HG02884 (cell line): ENCODE measurements around the gene IQGAP2.

Source experiments
- ATAC-seq: cut with Tn5 transposase; IDR thresholded peaks from one replicate; pipeline ENCODE4 v1.9.1; 2021; ENCODE audit warnings: mild to moderate bottlenecking, moderate library complexity; ENCODE audit not compliant: unreplicated experiment

The IQGAP2 gene

DNA sequence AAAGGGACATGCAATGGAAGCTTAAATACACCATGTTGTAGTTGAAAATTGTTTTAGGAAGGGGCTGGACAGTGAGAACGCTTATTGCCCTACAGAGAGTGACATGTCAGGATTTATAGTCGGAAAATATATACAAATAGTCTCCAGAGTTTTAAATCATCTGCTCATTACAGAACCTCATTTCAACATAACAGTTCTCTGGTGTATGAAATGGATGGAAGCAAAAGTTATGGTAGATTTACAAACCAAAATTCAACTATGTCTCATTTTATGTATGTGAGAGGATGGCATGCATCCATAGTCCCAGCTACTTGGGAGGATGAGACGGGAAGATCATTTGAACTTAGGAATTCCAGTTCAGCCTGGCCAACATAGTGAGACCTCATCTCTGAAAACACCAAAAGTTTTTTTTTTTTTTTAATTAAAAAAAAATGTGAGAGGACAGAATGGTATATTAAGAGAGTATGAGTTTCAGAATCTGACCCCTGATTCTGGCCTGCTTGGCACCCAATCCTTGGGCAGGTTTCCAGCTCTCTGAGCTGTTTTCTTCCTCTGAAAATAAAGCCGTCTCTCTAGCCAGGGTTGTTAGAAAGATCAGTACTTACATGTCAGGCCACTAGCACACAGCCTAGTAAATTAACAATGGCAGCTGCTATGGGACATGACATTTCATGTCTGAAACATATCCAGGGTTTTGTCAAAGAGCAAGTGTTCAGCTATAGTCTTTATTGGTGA is 40.1 kb downstream of the IQGAP2 start:
- ATAC-seq, result no peak

DNA sequence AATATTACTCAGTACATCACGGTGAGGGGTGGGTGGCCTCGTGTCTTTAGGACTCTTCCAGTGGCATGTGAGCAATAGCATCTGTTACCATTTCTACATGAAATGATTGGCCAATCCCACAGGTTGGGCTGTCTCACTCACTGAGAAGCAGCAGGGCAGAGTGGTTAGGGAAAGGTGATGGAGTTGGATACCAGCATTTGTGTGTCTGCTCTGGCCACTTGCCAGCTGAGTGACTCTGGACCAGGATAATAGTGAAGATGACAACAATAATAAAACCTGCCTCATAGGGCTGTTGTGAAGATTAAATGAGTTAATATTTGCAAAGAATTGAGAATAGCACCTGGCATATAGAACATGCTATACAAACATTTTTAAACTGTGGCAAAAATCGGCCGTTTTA is 42.0 kb downstream of the IQGAP2 start:
- ATAC-seq, result no peak

DNA sequence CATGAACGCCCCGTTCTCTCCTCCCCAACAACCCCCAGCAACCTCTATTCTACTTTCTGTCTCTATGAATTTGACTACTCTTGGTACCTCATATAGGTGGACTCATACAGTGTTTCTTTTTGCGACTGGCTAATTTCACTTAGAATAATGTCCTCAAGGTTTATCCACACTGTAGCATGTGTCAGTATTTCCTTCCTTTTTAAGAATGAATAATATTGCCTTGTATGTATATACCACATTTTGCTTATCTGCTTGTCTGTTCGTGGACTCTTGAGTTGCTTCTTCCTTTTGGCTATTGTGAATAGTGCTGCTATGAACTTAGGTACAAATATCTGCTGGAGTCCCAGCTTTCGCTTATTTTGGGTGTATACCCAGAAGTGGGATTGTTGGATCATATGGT is 42.7 kb downstream of the IQGAP2 start:
- ATAC-seq, result no peak

DNA sequence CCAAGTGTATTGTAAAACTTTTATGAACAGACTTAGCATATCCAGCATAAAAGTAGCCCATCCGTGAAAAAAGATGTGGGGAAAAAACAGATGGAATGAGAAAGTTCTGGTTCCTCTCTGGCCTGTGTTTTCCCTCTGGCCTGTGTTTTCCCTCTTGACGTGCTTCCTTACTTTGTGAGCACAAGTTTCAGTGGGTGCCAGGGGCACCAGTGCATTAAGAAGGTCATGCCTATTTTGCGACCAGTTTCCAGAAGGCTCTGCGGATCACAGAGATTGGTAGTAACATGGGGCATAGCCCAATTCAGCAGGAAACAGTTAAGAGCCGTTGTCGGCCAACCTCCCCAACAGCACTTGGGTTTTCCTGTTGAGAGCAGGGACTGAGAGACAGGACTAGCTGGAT is 43.7 kb downstream of the IQGAP2 start:
- no peak for ATAC-seq

DNA sequence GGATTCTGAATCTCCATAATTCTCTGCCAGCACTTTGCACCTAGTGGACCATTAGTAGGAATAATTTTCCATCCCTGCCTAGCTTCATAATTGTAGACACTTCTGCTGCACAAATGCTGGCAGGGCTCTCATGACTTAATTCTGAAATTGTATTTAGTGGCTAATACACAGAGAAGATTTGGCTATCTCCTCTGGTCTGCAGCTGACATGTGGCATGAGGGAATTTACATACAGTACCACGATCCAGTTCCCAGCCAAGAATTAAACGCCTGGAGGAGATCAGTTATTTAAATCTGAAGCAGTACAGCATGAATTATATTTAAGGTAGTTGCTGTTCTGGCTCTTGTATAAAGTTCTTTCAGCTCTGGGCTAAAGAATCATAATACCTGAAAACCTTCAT is 46.5 kb downstream of the IQGAP2 start:
- no peak for ATAC-seq

DNA sequence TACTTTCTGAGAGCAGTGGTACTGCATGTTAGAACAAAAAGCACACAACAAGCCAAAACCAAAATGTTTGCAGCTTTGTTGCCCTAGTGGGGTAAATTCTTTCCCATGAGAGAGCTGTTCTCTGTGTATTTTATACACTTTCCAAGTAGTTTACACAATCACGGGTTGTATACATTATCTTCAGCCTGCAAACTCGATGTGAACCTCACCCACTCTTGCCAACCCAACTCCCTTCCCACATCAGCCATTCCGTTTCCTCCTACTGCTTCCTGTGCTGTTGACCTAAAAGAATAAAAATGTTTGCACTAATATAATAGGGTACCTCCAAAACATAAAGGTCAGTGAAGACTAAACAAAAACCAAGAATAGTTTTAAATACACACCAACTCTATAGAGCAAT is 47.0 kb downstream of the IQGAP2 start:
- no peak for ATAC-seq

DNA sequence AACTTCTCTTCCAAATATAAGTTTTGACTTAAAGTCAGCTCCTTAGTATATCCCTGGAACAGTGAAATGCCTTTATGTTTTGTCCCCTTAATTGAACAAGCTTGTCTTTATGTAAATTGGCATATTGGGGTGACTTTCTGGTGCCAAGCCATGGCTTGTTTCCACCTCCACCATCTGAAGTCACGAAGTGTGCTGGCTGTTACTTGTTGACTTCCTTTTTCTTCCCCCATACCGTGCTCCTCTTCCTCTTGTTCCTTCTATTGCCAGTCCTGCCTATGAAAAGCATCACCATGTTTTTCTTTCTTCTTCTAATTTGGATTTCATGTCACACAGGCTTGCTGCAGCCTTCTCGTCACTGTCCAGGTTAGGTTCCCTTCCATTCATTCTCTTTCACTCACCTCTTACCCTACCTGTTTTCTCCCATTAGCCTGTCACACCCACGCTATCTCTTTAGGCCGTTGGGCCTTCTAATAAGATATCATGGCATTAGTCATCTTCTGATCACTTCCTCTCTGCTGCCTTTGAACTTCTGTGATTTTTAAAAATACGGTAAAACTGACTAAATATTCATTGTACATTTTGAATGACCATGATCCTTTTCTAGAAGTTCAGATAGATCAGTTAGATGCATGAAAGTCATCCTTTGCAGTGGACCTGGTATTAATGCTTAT is 48.1 kb downstream of the IQGAP2 start:
- no peak for ATAC-seq

DNA sequence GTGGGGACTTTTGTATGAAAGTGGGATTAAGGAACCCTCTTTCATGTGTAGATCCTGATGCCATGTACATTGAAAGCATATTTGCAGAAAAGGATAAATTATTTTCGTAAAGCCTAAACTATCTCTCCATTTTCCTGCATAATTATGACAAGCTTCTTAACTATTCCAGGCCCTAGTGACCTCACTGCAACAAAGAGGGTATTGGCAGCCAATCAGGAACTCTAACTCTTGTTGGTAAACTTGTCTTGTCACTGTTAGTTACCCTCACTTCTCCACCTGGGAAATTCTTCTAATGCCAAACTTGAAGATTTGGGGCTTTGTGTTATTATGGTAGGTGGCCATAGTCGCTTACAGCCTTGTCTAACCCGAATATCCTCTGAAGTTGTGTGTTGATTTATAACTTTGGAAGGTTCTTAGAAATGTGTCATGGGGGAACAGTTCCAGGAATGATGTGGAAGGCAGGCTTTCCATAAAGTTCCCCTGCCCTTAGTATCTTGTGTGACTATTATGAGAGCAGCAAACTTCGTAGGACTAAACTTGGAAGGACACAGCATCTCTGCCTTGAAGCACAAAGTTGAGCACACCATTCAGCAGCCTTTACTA is 52.5 kb downstream of the IQGAP2 start:
- ATAC-seq, result no peak

DNA sequence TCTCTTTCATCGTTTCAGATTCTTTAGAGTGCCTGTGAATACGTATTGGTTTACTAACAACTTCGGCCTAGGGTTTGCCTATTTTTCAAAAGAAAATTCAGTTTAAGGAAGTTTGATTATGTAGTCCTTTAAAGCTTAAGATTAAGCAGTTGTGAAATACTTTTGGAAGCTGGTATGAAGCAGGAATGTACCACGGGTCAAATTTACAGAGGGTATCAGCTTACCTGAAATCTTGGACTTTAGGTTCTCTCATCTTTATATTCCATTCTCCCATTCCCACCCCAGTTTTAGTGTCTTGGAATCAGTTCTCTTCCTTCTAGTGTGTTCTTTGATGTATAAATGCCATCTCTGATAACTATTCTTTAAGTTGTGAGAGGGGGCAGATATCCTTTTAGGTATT is 53.2 kb downstream of the IQGAP2 start:
- no peak for ATAC-seq

DNA sequence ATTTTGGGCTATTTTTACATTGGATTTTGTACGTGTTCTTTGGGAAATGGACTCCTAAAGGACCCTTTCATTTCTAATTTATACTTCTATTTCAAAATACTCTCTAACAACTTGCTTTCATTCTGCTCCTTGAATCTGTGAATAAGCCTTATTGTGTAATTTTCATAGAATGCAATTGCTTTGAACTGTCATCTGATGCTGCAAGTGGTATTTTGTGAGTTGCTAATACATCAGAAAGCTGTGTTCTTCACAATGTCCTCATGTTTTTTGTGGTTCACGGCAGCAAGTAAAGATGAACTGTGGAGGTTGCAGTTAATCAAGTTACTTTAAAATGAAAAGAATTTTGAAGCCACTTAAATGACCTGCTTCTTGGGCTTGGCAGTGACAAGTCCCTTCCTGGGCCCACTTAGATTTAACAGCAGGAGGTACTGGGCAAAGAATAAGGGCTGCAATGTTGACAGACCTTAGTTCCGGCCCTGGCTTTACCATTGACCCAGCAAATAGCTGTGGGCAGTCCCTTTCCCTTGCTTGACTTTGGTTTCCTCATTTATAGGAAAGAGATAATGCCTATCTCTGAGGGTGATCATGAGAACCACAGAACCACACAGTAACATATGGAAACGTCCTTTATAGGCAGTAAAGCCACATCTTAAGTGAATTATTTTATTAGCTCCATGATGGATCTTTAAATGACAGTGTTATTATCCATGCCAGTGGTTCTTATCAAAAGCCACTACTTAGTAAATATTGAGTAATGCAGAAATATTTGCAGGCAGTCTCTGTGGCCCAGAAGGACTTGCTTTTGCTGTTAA is 54.8 kb downstream of the IQGAP2 start:
- ATAC-seq, result no peak

DNA sequence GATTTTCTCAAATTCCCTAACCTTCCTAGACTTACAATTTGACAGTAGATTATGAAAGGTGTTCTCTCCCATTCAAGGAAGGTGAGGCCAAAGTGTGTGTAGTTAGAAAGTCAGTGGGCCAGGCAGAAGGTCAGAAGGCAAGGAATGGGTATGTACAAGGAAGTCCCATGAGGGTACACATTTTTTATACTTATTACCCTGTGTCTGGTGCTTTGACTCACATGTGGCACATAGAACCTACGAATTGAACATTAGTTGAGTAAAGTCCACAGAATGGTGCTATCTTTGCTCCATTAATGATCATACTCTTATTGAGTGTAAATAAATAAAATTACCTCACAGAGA is 55.4 kb downstream of the IQGAP2 start:
- ATAC-seq, result no peak

DNA sequence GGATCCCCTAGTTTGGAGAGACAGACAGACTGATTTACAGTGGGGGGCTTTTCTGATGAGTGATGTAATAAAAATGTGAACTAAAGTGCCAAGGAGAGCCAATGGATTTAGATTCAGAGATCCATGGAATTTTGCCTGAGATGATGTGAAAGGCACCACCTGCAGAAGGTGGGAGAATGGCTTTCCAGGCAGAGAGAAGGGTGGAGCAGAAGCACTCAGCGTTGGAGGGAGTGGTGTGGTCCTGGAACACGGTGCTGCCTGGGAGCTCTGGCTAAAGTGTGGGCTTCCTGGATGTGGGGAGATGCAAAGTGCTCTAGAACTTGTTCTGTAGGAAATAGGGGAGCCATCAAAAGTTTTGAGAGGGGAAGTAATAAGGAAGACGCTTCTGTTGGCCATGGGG is 57.0 kb downstream of the IQGAP2 start:
- no peak for ATAC-seq

DNA sequence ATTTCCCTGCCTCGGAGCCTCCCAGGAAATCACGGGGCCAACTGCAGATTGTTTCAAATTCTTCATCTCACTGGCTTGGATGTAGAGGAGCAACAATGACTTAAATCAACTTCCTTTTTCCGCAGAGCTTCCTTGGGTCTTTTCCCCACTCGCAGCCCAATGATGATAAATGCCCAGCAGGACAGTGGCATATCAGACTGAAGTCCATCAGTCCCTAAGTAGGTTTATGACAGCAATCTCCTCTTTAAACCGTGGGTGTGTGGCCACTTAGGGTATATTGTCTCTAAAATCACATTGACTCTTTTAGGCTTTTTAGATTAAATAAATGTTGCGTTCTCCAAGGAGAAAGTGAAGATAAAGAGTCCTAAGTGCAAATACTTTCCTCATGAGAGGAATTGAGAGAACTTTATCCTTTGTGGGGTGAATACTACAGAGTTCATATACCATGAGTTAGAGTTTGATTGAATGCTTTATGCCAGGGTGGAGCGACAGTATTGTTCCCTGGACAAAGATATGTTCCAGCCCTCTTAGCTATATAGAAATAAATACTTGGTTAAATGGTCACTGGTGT is 59.1 kb downstream of the IQGAP2 start:
- ATAC-seq, result no peak

DNA sequence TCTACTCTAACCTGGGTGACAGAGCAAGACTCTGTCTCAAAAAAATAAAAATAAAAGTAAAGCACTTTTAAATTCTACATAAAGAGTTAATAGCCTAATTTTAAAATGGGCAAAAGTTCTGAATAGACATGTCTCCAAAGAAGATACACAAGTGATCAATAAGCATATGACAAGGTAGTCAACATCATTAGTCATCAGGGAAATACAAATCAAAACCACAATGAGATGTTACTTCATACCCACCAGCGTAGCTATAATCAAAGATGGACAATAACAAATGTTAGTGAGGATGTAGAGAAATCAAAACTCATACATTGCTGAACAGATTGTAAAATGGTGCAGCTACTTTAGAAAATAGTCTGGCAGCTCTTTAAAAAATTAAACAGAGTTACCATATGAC is 64.1 kb downstream of the IQGAP2 start:
- ATAC-seq, result no peak

DNA sequence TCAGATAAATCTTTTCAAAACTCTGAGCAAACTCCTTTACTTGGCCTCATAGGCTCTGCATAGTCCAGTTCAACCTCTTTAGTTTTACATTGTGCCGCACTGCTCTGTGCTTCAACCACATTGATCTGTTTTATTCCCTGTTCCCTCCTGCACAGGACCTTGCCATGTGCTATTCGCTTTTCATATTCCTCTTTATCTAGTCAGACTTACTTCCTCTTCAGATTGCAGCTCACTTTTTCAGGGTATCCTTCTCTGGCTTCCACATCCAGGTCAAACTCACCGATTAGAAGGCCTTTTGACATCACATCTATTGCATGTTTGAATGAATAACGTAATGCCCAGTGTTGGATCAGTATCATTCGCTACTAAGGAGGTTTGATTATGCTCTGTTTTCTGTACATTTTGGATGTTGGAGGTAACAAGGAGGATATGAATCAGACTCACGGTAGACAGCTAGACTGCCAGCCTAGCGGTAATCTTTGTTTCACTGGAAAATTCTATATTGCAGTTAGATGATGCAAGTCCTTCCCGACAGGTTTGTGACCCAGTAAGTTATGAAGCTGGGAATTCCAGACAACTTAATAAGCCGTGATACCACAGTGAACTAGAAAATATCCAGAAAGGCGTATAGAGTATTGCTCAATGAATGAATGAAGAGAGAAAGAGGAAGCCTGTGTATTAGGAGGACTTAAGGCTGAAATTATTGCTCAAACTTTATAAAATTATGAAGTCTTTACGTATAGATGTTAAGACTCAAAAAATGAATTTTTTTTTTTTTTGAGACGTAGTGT is 65.7 kb downstream of the IQGAP2 start:
- no peak for ATAC-seq

DNA sequence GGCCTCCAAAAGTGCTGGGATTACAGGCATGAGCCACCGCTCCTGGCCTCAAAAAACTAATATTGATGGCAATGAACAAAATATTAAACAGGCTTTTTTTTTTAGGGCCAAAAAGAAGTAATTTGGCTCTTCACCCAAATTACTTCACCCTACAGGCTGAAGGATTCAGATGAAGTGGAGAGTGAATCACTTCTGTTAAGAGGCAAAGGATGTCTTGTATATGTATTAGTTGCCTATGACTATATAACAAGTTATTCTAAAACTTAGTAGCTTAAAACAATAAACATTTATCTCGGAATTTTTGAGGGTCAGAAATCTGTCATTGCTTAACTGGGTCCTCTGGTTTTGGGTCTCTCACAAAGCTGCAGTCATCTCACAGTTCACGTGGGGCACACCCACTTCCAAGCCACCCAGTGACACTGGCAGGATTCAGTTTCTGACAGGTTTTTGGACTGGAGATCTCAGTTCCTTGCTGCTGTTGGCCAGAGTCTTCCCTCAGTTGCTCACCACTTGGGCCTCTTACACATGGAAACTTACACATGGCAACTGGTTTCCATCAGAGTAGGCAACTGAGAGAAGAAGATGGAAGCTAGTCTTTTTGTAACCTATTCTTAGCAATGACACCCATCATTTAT is 66.7 kb downstream of the IQGAP2 start:
- ATAC-seq, result no peak

DNA sequence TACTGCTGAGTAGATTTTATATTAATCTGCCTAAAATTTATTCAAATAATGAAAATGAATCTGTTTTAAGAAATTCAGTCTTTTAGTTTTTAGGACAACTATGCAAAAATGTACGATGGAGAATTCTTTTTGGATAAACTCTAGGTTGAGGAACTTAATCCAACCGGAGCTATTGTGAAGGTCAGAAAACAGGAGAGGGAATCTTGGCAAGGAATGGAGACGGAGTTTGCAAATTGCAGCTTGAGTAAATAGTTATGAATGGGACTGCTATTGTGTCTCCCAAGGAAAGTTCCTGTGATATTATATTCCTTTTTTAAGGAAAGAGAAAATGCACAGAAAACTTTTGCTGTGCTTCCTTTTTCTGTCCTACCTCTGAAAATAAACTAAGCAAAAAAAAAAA is 67.9 kb downstream of the IQGAP2 start:
- ATAC-seq, result no peak

DNA sequence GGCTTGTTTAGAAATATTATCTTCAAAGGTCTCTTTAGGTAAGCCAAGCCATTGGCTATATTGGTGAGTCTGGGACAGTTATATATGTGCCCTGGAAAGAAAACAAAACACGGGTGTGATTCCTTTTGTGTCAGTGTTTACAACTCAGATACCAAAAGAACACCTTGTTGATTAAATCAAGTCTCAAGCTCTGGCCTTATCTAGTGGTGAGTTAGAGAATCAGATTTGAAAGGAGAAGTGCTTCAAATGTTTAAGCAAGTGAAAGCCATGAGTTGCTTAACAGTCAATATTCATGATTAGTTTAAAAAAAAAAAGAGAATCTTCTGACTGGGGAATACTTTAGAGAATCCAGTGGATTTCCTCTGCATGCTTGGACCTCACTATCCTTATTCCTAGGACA is 68.3 kb downstream of the IQGAP2 start:
- ATAC-seq, result no peak

DNA sequence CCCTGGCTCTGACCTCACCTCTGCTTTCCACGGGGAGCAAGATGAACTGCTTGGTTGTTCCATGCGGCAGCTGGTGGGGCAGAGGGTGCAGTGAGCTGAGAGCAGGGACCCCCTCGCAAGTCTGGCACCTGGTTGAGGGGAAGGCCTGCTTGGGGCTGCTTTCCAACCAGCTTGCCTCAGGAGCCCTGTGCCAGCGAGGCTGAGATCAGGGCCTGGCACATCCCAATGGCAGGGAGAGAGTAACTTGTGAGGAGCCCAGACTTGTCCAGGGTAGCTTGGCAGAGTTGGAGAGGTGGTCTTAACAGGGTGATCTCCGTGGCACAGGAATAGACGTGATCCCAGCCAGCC is 68.9 kb downstream of the IQGAP2 start:
- ATAC-seq, result no peak

DNA sequence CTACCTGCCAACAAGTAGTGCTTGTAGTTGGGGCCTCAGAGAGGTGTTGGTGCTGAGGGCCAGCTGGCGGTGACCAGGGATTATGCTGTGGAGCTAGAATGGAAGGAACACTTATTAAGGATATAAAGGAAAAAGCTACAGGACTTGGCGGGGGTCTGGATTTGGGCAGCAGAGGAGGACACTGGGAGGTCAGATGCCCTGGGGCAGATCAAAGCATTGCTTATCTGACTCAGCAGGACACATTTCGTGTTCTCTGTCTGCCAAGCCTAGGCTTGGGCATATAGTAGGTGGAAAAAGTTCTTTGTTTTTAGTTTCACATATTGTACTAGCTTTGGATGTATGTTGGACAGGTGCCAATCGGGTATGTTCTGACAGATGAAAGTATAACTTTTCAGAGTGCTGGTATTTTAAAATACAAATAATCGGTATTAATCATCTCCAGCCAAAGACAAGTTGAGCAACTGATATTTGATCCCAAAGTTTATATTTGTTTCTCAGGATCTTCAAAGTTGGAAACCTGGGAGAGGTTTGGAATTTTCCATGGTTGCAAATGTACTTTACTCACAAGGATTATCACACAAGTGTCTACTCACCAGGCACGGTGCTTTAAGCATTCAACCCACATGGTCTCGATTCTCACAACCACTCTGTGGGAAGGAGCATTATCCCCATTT is 69.4 kb downstream of the IQGAP2 start:
- no peak for ATAC-seq
